HG03135 (cell line): ENCODE data around the gene SPHK2.
"Not testable (repeated sequence)": the region's sequence is repeated elsewhere in the genome, so short reads cannot be mapped to it uniquely, and the experiment has no call there.

ENCODE experiments used
- ATAC-seq: cut with Tn5 transposase; IDR thresholded peaks from one replicate; pipeline ENCODE4 v1.9.1; 2021; ENCODE audit warnings: mild to moderate bottlenecking, moderate library complexity; ENCODE audit not compliant: unreplicated experiment

SPHK2 gene

GRCh38 chr19:48624067-48624594, 4.8 kb downstream of the SPHK2 start:
- ATAC-seq = peak; percentile 55

- no peak for ATAC-seq
These were observed 5.8 kb downstream of the SPHK2 start for GRCh38 chr19:48624791-48625723.

- ATAC-seq = no peak
These were observed 6.6 kb downstream of the SPHK2 start for GRCh38 chr19:48625891-48626327.

GRCh38 chr19:48627201-48627864, 8.0 kb downstream of the SPHK2 start:
- ATAC-seq = no peak

GRCh38 chr19:48627865-48628314, 8.6 kb downstream of the SPHK2 start:
- no peak for ATAC-seq

GRCh38 chr19:48628486-48629296, 9.4 kb downstream of the SPHK2 start:
- ATAC-seq = no peak

GRCh38 chr19:48629297-48629598, 9.9 kb downstream of the SPHK2 start:
- ATAC-seq = no peak

- ATAC-seq = no peak
These were observed 10.4 kb downstream of the SPHK2 start for GRCh38 chr19:48629599-48630295.

- ATAC-seq = no peak
These were observed 11.2 kb downstream of the SPHK2 start for GRCh38 chr19:48630296-48631063.

- ATAC-seq = no peak
These were observed 11.9 kb downstream of the SPHK2 start for GRCh38 chr19:48631225-48631624.

- ATAC-seq = not testable (repeated sequence)
These were observed 13.0 kb downstream of the SPHK2 start for GRCh38 chr19:48632286-48632685.

- no peak for ATAC-seq
These were observed 13.4 kb downstream of the SPHK2 start for GRCh38 chr19:48632692-48633147.

- ATAC-seq = no peak
These were observed 14.1 kb downstream of the SPHK2 start for GRCh38 chr19:48633148-48634035.

- ATAC-seq = no peak
These were observed 14.7 kb downstream of the SPHK2 start for GRCh38 chr19:48634036-48634342.

- no peak for ATAC-seq
These were observed 15.3 kb downstream of the SPHK2 start for GRCh38 chr19:48634424-48635262.

- no peak for ATAC-seq
These were observed 16.1 kb downstream of the SPHK2 start for GRCh38 chr19:48635263-48635965.
